Femur (tissue), 1 donor: Measurements from ENCODE around the gene UXS1.

Experiments
- DNase-seq: peaks from one replicate; pipeline ENCODE4 v3.0.0-alpha.2; 2017

The UXS1 gene

DNA sequence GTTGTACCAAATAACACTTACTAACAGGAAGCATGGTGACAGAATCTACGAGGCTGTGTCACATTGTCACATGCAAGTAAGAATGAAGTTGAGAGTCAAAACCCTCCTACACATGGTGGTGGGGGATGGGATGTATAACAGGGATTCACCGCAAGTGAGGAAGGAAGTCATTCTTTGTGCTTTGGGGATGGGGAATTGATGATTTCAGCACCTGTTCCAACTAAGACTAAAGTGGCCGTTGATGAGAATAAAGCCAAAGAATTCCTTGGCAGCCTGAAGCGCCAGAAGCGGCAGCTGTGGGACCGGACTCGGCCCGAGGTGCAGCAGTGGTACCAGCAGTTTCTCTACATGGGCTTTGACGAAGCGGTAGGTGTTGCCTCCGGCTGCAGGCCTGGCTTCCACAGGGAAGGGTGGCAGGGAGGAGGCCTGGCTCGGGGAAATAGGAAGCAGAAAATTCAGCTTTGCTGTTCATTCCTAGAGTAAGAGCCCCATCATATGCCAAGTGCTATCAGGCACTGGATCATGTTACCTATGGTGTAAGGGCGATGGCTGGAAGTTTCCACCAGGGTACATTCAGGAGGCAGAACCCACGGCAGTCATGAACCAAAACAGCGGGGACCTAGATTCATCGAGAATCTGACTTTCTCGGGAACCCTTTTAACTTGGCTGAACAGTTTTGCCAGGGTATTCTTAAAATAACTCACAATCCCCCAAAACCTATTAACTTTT is 120.3 kb downstream of the UXS1 start:
- DNase-seq: peak; percentile 57

DNA sequence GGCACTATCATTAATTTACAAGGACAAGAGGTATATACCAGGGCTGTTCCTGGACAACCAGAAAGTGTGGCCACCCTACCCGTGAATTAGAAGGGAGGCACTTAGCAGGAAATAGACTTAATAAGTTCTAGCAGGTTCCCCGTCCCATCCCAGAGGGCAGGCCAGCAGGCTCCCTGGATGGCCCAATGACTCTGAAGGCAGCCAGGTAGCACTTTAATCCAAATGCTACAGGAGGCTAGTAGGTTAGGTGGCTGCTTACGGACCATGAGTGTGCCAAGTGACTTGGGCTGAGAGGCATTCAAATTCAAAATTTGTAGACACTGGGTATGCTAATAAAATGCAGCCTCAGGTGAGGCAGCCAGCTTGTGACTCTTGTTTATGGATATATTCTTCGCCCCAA is 123.9 kb downstream of the UXS1 start:
- no peak for DNase-seq

DNA sequence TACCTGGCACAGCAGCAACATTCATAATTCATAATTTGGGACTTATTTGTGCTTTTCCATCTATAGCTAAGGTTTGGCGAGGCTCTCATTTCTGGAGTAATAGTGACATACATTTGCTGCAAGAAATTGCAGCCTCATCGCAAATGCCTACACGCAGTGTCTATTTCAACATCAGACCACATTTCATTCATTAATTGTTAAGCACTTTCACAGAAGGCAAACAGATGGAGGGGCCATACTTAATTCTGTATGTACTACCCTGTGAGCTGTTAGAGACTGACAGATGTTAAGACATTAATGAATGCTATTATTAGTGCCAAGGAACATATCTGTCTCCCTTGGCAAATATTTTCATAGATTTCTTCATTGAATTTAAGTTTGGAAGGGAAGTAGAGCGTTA is 125.7 kb downstream of the UXS1 start:
- DNase-seq: no peak

DNA sequence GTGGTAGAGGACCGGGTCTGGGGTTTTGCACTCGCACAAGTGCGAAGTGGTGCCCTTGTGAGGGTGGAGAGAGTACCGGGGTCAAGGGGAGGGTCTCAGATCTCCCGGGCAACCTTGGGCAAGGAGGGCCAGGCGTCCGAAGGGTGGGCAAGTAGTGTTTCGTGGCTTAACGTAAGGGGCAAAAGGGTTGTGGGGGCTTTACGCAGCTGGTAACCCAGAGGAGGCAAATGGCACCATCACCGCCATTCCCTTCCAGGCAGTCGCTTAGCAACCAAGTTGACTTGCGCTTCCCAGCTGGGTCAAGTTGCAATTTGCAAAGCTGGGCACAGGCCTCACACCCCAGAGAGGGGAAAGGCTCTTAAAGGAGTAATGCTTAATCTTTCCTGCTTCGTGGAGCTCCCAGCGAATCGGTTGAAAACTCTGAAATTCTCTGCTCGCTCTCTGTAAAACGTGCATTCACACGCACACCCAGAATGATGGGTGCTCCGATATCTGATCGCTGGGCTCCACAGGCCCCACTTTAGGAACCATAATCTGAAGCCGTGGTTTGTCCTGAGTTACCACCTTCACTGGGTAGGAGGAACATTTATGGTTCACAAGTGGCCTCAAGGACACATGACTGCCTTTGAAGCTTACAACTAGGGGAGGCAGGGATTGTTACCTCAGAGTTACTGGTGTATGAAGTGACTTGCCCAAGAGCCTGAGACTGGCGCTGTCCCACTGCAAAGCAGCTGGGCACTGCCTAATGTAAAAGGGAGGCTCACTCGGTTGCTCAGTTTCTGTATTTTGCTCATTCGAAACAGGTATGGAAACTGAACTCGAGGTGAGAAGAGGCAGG is 127.9 kb downstream of the UXS1 start:
- DNase-seq: peak; percentile 77

DNA sequence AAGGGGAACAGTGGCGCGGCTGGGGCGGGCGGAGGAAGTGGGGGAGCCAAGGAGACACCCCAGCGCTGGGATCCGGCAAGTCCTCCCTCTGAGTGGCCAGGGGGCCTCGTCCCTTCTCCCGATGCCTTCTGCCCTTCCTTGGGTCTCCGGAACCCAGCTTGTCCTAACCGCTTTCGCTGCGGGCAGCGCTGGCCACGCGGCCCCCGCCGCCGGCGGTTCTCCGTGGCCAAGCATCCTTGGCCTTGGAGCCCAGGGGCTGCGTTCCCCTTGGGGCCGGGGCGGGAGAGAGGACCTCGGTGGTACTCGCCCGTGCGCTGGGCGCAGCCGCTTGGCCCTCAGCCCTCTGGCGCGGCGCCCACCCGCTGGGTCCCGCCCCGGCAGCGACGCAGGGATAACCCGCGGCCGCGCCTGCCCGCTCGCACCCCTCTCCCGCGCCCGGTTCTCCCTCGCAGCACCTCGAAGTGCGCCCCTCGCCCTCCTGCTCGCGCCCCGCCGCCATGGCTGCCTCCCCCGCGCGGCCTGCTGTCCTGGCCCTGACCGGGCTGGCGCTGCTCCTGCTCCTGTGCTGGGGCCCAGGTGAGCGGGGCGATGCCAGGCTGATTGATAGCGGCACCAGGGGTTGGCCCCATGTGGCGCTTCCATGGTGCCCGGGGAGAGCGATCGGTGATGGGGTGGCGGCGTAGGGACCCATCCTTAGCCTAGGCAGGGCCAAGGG is 128.7 kb downstream of the UXS1 start:
- DNase-seq: peak; percentile 75

DNA sequence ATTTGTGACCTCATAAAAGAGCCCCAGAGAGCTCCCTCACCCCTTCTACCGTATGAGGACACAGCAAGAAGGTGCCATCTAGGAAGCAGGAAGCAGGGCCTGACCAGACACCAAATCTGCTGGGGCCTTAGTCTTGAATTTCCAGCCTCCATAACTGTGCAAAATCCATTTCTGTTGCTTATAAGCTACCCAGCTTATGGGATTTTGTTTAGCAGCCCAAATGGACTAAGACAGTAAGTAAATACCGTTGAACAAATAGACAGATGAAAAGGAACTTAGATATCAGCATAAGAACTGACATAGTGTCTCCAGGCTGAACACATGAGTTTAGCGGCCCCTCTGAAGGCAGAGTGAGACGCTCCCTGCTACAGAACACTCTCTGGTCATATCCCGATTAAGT is 130.9 kb downstream of the UXS1 start:
- no peak for DNase-seq

DNA sequence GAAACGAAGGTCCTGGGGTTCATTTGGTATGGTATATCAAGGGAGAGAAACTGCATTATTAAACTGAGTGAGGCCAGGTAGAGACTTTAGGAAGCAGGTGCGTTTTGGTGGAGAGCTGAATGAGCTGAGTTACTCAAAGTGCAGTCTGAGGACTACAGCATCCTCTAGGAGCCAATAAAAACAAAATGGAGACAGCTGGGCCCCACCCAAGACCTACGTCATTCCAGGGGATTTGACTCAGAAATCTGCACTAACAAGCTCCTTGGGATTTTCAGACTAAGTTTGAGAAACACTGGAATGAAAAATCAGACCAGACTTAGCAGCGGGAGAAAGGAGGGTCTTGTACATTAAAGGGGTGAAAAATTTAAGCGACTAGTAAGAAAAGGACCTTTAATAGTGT is 131.5 kb downstream of the UXS1 start:
- peak; percentile 85 for DNase-seq

DNA sequence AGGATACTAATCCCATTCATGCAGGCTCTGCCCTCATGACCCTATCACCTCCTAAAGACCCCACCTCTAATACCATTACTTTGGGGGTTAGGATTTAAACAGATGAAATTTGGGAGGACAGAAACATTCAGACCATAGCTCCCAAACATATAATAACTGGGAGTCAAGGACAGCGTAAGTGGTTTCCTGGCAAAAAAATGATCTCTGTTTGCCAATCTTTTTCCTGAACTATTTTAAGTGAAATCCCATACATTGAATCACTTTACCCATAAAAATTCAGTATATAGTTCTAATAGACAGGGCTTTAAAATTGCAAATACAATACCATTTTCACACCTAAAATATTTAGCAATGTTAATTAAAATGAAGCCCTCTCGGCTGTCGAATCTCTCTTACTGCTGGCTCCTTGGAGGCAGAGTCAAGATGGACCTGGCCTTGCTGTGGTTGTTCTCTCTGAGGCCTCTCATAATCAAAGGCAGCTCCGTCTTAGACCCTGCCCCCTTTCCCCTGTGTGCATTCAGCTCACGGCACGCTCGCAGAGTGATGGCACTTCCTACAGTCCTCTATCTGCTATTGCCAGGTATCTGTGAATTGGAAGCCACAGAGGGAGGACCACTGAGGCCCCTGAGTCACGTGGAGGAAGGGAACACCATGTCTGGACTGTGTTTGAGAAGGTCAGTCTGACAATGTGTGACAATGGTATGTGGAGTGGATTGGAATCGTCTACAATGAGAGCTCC is 132.3 kb downstream of the UXS1 start:
- no peak for DNase-seq

DNA sequence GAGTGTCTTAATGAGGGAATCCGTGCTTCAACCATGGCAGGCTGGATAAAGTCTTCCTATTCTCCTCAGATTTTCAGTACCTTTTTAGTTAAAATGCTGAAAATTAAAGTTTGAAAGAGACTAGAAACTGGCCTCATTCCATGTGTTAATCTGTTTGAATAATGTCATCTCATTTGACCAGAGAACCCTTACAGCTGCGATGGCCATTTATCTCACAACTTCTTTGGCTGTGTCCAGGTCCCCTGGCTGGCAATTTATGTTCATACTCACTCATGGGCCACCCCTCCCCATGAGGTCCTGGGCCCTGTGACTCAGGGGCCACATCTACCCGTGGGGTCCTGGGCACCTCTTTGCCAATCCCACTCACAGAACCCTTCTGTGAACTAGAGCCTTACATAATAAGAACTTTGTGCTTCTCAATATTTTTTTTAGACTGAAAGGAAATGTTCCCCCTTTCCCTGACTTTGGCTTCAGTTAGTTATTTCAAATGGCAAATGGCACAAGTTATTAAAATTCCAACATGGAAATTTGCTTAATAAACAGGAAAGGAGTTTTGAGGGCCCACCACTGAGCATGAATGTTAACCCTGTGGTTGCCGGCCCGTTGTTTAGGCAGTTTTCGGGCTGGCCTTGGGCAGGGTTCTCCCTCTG is 134.6 kb downstream of the UXS1 start:
- no peak for DNase-seq

DNA sequence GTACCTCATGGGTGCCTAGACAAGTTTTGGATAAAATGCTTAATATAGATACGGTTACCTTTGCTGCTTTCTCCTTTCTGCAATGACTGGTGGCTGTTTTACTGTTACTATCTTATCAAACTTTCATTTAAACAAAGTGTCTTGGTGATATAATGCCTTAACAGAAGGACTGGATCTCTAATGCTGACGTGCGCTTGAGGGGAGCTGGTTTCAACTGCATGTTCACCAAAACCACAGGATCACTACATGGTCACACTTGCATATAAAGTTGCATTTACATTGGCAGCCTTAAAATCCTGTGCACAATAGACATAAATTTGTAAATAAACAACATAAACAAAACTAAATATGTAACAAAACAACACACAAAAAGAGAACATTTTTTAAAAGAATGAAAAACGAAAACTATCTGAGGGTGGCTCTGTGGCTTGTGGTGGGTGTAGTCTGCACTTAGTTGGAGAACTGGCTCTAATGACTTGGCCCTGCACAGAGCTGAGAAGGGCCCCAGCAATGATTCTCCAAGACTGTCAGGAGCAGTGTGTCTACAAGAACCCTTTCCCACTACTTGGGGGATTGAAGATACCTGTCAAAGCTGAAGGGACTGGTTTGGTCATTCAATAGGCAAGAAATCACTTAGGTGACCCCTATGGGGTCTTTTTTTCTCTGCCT is 135.5 kb downstream of the UXS1 start:
- DNase-seq: no peak

DNA sequence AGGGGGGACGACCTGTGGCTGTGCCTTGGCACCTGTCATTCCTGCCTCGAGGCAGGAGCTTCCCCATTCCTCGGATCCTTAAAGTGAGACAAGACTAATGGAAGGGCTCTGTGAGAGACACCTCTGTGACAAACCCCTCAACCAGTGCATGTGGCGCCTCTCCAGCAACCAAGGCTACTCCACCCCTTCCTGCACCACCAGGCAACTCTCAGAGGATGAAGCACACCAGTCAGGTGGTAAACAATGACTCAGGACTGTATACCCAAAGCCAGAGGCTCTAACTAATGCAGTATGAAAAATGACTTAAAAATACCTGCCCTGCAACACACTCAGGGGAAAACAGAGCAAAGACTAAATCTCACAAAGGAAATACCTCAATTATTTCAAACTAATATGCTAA is 136.9 kb downstream of the UXS1 start:
- DNase-seq: no peak

DNA sequence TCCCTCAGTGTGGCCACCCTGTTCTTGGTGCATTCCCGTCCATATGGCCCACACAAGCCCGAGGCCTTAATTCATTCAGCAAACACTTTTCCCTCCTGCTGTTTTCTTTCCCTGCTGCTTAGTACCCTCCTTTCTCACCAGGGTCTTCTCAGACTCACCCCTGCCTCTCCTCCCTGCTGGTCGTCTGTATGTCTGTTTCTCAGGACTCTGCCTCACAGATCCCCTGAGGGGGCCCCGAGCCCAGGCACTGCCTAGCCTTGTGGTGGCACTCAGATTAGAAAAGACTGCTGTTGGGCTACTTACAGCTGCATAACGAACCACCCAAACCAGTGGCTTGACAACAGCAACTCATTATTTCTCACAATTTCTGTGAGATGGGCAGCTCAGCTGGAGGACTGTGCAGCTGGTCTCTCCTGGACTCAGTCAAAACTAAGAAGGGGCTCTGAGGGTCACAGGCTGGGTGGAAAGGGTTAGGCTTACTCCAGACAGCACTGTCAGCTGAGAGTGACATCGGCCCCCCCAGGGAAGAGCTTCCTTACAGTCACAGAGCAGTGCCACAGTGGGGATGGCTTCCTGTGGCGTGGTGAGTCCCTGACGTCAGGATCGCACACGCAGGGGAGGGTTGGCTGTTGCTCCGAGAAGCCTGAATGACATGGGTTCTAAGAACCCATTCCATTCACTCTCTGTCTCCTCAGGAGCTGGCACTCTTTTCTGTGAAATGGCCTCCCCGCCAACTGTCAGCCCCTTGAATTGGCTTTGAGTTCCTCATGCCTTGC is 139.0 kb downstream of the UXS1 start:
- DNase-seq: no peak

DNA sequence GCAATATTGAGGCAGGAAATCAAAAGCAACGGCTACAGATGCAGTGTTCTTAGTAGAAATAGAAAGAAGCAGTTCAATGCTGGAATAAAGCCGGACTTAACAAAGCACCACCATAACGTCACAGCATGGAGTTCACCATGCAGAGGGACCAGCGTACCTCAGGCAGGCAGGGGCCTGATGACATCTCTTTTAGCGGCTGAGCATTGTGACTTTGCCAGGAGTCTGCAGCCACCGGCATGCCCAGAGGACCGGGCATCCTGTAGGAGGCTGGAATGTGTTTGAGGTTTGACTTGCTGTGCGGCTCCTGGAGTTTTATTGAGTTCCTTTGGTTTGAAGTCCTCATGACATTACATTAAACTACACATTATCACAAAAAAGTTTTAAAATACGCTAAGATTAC is 139.8 kb downstream of the UXS1 start:
- DNase-seq: no peak

DNA sequence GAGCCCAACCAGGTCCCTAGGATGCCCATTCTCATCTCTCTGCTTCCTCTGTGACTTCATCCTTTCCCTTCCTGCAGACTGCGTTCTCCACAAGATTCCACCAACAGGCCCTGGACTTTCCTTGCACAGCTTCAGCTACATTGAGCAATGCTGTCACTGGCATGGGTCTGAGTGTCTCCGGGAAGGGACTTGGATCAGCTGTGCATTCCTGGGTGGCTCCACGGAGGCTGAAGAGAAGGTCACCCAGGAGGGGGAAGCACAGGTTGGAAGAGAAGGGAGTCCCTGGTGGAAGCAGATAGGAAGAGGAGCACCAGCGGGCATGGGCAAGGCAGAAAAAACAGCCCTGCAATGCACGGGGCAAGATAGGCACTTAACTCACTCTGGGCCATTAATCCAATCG is 140.5 kb downstream of the UXS1 start:
- DNase-seq: no peak

DNA sequence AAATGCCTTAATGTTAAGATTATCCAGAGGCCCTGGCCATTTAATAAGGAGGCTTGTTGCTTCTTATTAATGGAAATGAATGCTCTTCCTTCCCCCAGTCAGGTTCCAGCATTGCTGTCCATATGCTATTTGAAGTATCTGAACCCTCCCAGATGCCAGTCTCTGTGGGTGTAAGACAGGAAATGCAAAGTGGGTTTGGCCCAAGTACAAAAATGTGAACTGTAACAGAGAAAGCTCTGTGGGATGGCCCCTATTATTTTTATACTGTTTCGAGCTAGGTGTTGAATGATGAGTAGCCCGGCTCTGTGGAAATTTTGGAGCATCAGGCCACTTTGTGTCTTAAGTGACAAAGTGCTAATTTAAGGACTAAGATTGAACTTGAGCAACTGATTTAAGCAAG is 141.0 kb downstream of the UXS1 start:
- DNase-seq: no peak

DNA sequence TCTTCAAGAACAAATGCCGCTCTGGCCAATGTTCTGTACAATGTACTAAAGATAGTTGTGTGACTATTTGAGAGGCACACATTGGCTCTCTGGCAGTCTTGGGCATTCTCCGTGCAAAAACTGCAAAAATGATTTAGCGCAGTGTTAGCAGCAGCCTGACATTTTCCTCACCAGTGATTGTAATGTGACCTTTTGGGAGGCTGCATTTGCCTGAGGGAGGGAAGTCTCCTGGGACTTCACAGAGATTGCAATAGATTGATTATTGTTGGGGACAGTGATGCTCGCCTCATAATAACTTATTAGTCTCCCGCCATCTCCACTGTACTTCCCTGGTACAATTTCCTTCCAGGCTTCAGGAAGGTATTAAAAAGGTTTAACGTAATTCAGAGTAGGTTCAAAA is 149.2 kb downstream of the UXS1 start:
- DNase-seq: no peak

DNA sequence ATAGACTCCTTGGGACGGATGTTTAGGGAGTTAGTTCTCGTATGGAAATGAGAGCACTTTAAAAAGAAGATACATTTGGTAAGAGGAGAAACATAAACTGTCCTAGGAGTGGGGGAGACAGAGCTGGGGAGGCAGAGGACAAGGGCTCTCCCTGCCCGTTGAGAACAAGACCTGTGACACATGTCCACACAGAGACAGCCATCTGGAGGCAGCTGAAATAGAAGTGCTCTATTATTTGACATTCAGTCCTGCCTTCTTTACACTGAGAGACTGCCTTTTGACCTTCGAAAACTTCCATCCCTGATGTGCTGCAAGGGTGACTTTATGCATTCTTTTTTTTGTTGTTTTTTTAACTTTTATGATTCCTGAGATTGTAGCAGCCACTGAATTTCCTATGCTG is 150.1 kb downstream of the UXS1 start:
- no peak for DNase-seq
